NCI-H748 (cell line): ENCODE measurements around the gene UGP2.
A peak's percentile ranks its signal among the peaks of the same experiment; 100 is the strongest.
"Not testable (repeated sequence)": the region's sequence is repeated elsewhere in the genome, so short reads cannot be mapped to it uniquely, and the experiment has no call there.

Experiments used
- DNase-seq: peaks from one replicate; lab custom pipeline; 2025; ENCODE audit not compliant: unreplicated experiment; lab: John Stamatoyannopoulos, UW

UGP2 gene

GRCh38 chr2:63841254-63842022, at the start of gene UGP2:
Gene UGP2 (plus strand): TSS chr2:63841896. CDS start chr2:63842186, 290 bp downstream.
- peak; percentile 93 for DNase-seq

GRCh38 chr2:63792530-63792929, 49.2 kb upstream of the UGP2 start:
- no peak for DNase-seq

- DNase-seq = no peak
These were observed 45.3 kb upstream of the UGP2 start for GRCh38 chr2:63796366-63796765.

DNA sequence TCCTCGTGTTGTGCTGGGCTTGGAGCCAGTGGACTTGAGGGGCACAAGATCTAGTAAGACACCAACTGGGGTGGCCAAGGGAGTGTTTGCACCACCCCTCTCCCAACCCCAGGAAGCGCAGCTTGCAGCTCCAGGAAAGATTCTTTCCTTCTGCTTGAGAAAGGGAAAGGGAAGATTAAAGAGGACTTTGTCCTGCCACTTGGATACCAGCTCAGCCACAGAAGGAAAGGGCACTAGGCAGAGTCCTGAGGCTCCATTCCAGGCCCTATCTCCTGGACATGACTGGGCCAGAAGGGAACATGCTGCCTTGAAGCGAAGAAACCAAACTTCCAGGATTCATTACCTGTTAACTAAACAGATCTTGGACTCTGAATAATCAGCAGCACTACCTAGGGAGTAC, 44.9 kb upstream of the UGP2 start:
- no peak for DNase-seq

DNA sequence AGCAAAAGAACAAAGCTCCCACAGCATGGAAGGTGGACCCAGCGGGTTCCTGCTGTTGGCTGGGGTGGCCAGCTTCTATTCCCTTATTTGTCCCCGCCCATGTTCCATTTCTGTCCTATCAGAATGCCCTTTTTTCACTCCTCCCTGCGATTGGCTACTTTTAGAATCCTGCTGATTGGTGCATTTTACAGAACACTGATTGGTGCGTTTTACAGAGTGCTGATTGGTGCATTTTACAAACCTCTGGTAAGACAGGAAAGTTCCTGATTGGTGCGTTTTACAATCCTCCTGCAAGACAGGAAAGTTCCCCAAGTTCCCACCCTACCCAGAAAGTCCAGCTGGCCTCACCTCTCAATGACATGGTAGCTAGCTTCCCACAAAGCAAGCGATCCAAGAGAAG, 40.2 kb upstream of the UGP2 start:
- DNase-seq = no peak

- DNase-seq = no peak
These were observed 36.3 kb upstream of the UGP2 start for GRCh38 chr2:63805412-63805811.

- DNase-seq = not testable (repeated sequence)
These were observed 33.7 kb upstream of the UGP2 start for GRCh38 chr2:63808036-63808435.

DNA sequence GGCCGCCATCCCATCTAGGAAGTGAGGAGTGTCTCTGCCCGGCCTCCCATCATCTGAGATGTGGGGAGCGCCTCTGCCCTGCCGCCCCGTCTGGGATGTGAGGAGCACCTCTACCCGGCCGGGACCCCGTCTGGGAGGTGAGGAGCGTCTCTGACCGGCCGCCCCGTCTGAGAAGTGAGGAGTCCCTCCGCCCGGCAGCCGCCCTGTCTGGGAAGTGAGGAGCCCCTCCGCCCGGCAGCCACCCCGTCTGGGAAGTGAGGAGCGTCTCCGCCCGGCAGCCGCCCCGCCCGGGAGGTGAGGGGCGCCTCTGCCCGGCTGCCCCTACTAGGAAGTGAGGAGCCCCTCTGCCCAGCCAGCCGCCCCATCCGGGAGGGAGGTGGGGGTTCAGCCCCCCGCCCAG, 32.8 kb upstream of the UGP2 start:
- not testable (repeated sequence) for DNase-seq

DNA sequence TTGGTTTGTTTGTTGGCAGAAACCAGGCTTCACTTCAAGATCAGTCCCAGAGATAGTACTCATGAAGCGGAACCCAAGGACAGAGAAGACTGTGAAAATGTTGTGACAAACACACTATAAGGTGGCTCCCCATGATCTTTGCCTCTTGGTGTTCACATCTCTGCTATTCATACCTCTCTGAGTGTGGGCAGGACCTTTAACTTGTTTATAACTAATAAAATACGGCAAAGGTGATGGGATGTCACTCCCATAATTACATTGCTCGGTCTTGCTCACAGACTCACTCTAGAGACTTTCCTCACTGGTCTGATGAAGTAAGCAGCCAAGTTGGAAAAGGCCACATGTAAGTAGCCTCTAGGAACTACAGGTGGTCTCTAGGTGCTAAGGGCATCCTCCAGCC, 30.6 kb upstream of the UGP2 start:
- no peak for DNase-seq

- DNase-seq = not testable (repeated sequence)
These were observed 29.8 kb upstream of the UGP2 start for GRCh38 chr2:63811870-63812269.

DNA sequence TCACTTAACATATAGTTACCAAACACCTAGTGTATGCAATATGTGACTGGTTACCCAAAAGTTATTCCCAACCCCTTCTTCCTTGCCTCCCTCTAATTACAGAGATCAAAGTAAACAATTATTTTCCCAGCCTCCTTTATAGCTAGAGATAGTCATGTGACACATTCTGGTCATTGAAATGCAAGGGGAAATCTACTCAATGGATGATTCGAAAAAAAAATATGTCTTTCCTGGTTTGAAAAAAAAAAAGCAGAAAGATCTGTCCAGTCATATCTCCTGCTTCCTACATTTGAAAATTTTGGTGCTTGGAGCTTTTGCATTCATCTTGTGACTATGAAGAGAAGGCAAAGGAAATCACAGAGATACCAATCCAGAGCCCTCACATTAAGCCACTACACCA, 27.6 kb upstream of the UGP2 start:
- DNase-seq = no peak

DNA sequence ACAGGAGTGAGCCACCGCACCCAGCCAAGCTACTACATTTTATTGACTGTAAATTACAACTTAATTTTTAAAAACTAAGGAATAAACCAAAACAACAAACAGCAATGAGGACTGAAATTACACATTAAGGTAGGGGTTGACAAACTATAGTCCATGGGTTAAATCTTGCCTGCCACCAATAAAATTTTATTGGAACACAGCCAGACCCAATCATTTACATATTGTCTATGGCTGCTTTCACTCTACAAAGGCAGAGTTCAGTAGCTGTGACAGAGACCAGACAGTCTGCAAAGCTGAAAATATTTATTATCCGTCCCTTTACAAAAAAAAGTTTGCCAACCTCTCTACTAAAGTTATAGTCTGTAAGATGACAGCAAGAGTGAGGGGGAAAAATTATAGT, 24.3 kb upstream of the UGP2 start:
- DNase-seq = no peak

DNA sequence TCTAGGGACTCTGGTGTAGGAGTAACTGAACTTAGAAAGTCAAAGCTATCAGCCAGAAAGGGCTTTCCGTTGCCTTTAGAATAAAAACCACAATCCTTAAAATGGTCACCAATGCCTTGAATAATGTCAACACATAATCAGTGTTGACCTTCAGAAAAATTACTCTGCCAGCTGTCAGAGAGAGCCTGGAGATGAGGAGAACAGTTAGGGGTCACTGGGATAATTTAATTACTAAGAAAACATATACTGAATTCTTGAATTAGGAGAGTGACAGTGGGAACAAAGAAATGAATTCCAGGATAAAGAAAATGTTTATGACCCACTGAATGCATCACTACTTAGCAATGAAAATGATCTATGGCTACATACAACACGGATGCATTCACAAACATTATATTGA, 23.4 kb upstream of the UGP2 start:
- peak; percentile 39 for DNase-seq

- DNase-seq = peak; percentile 26
These were observed 22.4 kb upstream of the UGP2 start for GRCh38 chr2:63819256-63819655.

DNA sequence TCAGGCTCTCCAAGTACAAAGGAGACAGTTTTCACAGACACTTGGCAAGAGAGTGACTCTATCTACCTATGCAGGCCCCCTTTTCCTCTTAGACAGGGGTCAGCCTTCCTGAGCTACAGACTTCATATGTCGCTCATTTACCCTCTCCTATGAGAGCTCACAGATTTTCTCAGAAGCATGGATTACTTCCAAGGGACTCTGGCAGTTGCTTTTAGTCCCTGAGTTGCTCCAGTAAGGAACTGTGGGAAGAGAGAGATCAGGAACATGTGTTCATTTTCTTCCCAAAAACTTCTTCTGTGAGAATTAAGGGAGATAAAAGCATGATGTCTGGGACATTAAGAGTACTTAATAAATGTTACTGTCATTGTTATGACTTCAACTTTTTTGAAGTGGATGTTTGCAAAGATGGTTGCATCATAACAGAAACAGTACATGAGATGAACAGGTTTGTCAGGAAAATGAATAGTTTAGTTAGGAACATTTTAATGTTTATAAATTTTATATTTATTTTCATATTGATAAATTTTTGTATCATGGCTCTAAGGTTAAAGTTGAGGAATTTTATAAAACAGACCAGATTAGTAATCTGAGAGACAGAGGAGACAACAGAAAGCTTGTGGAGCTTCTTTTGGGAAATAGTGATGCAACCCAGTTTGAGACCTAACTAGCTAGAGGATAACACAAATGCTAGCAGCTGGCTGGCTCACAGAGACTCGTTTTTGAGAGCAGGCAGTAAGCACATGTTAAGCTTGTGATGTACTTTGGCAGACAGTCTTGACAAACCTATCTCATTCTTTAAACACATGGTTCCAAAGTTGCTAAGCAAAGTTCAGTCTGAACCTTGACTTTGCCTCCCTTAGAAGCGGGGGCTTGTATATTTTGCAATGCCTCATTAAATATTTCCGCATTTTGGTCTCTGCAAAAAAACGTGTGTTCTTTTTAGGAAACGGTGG, 21.7 kb upstream of the UGP2 start:
- no peak for DNase-seq

- DNase-seq = no peak
These were observed 20.7 kb upstream of the UGP2 start for GRCh38 chr2:63820969-63821368.

DNA sequence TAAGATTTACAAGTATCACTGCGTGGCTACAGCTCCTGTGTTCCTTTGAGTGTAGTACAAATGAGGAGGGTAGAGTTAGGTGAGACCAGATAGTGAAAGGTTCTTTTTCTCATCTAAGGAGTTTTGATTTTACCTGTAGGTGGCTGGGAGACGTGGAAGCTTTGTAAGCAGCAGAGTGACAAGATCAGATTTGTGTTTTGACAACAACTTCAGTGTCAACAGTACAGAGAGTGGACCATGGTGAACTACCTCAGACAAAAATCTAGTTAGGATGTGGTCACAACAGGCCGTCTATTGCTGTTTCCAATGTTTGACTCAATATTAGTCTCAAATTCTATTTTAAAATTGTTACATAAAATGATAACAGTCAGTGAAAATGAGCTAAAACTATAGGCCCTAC, 20.3 kb upstream of the UGP2 start:
- no peak for DNase-seq

- DNase-seq = no peak
These were observed 19.2 kb upstream of the UGP2 start for GRCh38 chr2:63822478-63822877.

DNA sequence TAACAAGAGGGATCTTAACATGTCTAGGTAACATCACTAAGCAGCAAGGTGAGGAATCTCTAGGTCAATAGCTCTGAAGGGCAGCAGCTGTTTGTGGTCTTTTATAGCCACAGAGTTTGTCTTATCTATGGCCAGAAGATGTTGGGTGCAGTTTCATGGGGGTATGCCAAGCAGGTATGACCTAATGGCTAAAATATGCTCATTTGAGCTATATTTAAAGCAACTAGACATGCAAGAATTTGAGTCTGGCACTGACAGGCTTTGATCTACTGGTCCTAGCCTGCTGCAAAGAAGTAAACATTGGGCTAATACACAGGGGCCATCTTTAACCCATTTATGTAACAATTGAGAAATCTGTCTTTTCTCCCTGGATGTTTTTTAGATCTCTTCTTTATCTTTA, 13.9 kb upstream of the UGP2 start:
- no peak for DNase-seq

GRCh38 chr2:63831176-63831575, 10.5 kb upstream of the UGP2 start:
- DNase-seq = no peak

DNA sequence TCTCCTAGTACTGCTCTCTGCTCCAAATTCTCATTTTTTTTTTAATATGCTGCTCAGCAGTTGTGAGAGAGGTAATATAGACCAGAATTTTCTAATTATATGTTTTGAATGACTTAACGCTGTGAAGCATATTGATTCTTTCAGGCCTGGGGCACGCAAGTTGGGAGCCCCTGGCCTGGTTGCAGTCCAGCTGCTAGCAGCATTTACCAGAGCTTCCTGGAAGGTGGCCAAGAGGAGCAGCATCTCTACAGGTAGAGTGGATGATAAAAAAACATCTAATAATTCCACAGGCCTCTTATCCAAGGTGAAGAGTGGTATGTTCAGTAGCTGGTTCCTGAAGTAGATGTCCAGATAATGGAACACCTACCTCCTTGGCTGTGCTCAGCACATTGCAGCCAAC, 7.3 kb upstream of the UGP2 start:
- DNase-seq = peak; percentile 7

GRCh38 chr2:63837036-63837594, 4.6 kb upstream of the UGP2 start:
- no peak for DNase-seq
